ENCODE measurements around the gene SIGLEC5.
A peak's percentile ranks its signal among the peaks of the same experiment; 100 is the strongest.
"Not testable (repeated sequence)": the region's sequence is repeated elsewhere in the genome, so short reads cannot be mapped to it uniquely, and the experiment has no call there.

Gene SIGLEC5

GRCh38 chr19:51630315-51630714 is at the start of gene SIGLEC5:
SIGLEC5 (minus strand) TSS chr19:51630401; CDS start chr19:51630335, 66 bp downstream.
- not testable (repeated sequence) for DNase-seq (ENCODE audit: low read depth in 1 of 2, low spot score in 1 of 2)

- no peak for DNase-seq (ENCODE audit: low read depth in 1 of 2, low spot score in 1 of 2)
Observed at GRCh38 chr19:51676566-51677083, 46.4 kb upstream of the SIGLEC5 start.

- DNase-seq (ENCODE audit: low read depth in 1 of 2, low spot score in 1 of 2): not testable (repeated sequence)
Observed at GRCh38 chr19:51675911-51676565, 45.8 kb upstream of the SIGLEC5 start.

- DNase-seq (ENCODE audit: low read depth in 1 of 2, low spot score in 1 of 2): no peak
Observed at GRCh38 chr19:51668216-51668615, 38.0 kb upstream of the SIGLEC5 start.

- no peak for DNase-seq (ENCODE audit: low read depth in 1 of 2, low spot score in 1 of 2)
Observed at GRCh38 chr19:51664997-51665396, 34.8 kb upstream of the SIGLEC5 start.

- DNase-seq (ENCODE audit: low read depth in 1 of 2, low spot score in 1 of 2): no peak
Observed at GRCh38 chr19:51664131-51664530, 33.9 kb upstream of the SIGLEC5 start.

- DNase-seq (ENCODE audit: low read depth in 1 of 2, low spot score in 1 of 2): no peak
Observed at GRCh38 chr19:51663650-51664049, 33.4 kb upstream of the SIGLEC5 start.

- peak in 1 of 2 donors; percentile 62 for DNase-seq (ENCODE audit: low read depth in 1 of 2, low spot score in 1 of 2)
Observed at GRCh38 chr19:51660975-51661600, 30.9 kb upstream of the SIGLEC5 start.

- no peak for DNase-seq (ENCODE audit: low read depth in 1 of 2, low spot score in 1 of 2)
Observed at GRCh38 chr19:51654783-51655182, 24.6 kb upstream of the SIGLEC5 start.

- DNase-seq (ENCODE audit: low read depth in 1 of 2, low spot score in 1 of 2): no peak
Observed at GRCh38 chr19:51653162-51653561, 23.0 kb upstream of the SIGLEC5 start.

- no peak for DNase-seq (ENCODE audit: low read depth in 1 of 2, low spot score in 1 of 2)
Observed at GRCh38 chr19:51652266-51652665, 22.1 kb upstream of the SIGLEC5 start.

GRCh38 chr19:51651216-51651846 is 21.1 kb upstream of the SIGLEC5 start:
- DNase-seq (ENCODE audit: low read depth in 1 of 2, low spot score in 1 of 2): no peak

GRCh38 chr19:51647318-51647717 is 17.1 kb upstream of the SIGLEC5 start:
- DNase-seq (ENCODE audit: low read depth in 1 of 2, low spot score in 1 of 2): no peak

- DNase-seq (ENCODE audit: low read depth in 1 of 2, low spot score in 1 of 2): not testable (repeated sequence)
Observed at GRCh38 chr19:51646730-51647129, 16.5 kb upstream of the SIGLEC5 start, which contains the start of gene SIGLEC14. SIGLEC14 (minus strand) TSS chr19:51646825; CDS start chr19:51646759, 66 bp downstream.

- no peak for DNase-seq (ENCODE audit: low read depth in 1 of 2, low spot score in 1 of 2)
Observed at GRCh38 chr19:51644636-51645271, 14.6 kb upstream of the SIGLEC5 start.

GRCh38 chr19:51641648-51642047 is 11.4 kb upstream of the SIGLEC5 start:
- no peak for DNase-seq (ENCODE audit: low read depth in 1 of 2, low spot score in 1 of 2)

GRCh38 chr19:51640386-51640785 is 10.2 kb upstream of the SIGLEC5 start:
- no peak for DNase-seq (ENCODE audit: low read depth in 1 of 2, low spot score in 1 of 2)

- no peak for DNase-seq (ENCODE audit: low read depth in 1 of 2, low spot score in 1 of 2)
Observed at GRCh38 chr19:51639916-51640315, 9.7 kb upstream of the SIGLEC5 start.

GRCh38 chr19:51637362-51637978 is 7.3 kb upstream of the SIGLEC5 start:
- no peak for DNase-seq (ENCODE audit: low read depth in 1 of 2, low spot score in 1 of 2)

- no peak for DNase-seq (ENCODE audit: low read depth in 1 of 2, low spot score in 1 of 2)
Observed at GRCh38 chr19:51632126-51632525, 1.9 kb upstream of the SIGLEC5 start.

Data from activated CD4-positive, alpha-beta T cell treated with anti-CD3 and anti-CD28 coated beads, Interleukin-2, amount 50 U/mL, for 24 hours (primary cell).